PC-3 (cell line): Measurements from ENCODE around the gene PLCL1. TPM values are rescaled to one million over a fixed set of nuclear protein-coding genes. Genes with fewer than 3 reads are reported as not detected.

ENCODE experiments used
- ATAC-seq: fragments of 200-7000 bp; cut with Tn5 transposase; 2 replicates; pipeline ENCODE4 v1.9.1; 2020; ENCODE audit warnings: mild to moderate bottlenecking, moderate library complexity
- BruUV-seq: library from RNA; stranded (reverse); fragments of 400-500 nt; replicated peaks from 2 replicates; lab custom pipeline; 2021; lab: Mats Ljungman, UMichigan
- CTCF ChIA-PET: fragments of 300-600 bp; sonication (Branson Sonifier 250); formaldehyde crosslinking; loops from one replicate; lab custom pipeline; 2022; ENCODE audit warnings: antibody characterized with exemption; lab: Charles Lee
- POLR2A ChIA-PET: fragments of 300-600 bp; sonication (Branson Sonifier 250); formaldehyde crosslinking; loops from one replicate; lab custom pipeline; 2022; ENCODE audit warnings: antibody characterized with exemption; ENCODE audit not compliant: unreplicated experiment; lab: Charles Lee
- DNase-seq: peaks from one replicate; pipeline ENCODE4 v3.0.0-alpha.2; 2015
- H2AFZ ChIP-seq: fragments of 300-600 bp; sonication (generic); 2 replicates; pipeline ENCODE4 v1.6.0; 2016; ENCODE audit warnings: antibody characterized with exemption, low read length
- H3F3A ChIP-seq: fragments of 300-600 bp; sonication (generic); one replicate; pipeline ENCODE4 v1.6.0; 2017; ENCODE audit warnings: antibody characterized with exemption, low read length, control low read depth, mild to moderate bottlenecking; ENCODE audit not compliant: unreplicated experiment
- H3K27ac ChIP-seq: fragments of 300-600 bp; sonication (generic); 2 replicates; pipeline ENCODE4 v1.5.1; 2016; ENCODE audit warnings: mild to moderate bottlenecking, low read length
- H3K27me3 ChIP-seq: fragments of 300-600 bp; sonication (generic); 2 replicates; pipeline ENCODE4 v1.6.1; 2016; ENCODE audit warnings: low read length, mixed read lengths
- H3K36me3 ChIP-seq: fragments of 300-600 bp; sonication (generic); 2 replicates; pipeline ENCODE4 v1.6.1; 2016; ENCODE audit warnings: low read depth, mixed run types, low read length, mixed read lengths
- H3K4me1 ChIP-seq: fragments of 300-600 bp; sonication (generic); 2 replicates; pipeline ENCODE4 v1.5.1; 2016; ENCODE audit warnings: low read length; ENCODE audit not compliant: insufficient read depth
- H3K4me2 ChIP-seq: fragments of 300-600 bp; sonication (generic); 2 replicates; pipeline ENCODE4 v1.6.0; 2016; ENCODE audit warnings: low read length
- H3K4me3 ChIP-seq: fragments of 300-600 bp; sonication (generic); 2 replicates; pipeline ENCODE4 v1.5.1; 2016; ENCODE audit warnings: mild to moderate bottlenecking, low read length, mixed read lengths
- H3K79me2 ChIP-seq: fragments of 300-600 bp; sonication (generic); 2 replicates; pipeline ENCODE4 v1.6.1; 2017; ENCODE audit warnings: low read length, mixed read lengths
- H3K9ac ChIP-seq: fragments of 300-600 bp; sonication (generic); 2 replicates; pipeline ENCODE4 v1.6.0; 2016; ENCODE audit warnings: mild to moderate bottlenecking, low read length
- H3K9me2 ChIP-seq: fragments of 300-600 bp; sonication (generic); replicated peaks from 2 replicates; pipeline ENCODE4 v1.6.1; 2016; ENCODE audit warnings: mixed run types, low read length, mixed read lengths
- H3K9me3 ChIP-seq: fragments of 300-600 bp; sonication (generic); 2 replicates; pipeline ENCODE4 v1.6.1; 2016; ENCODE audit warnings: low read length, mixed read lengths
- H4K20me1 ChIP-seq: fragments of 300-600 bp; sonication (generic); 2 replicates; pipeline ENCODE4 v1.6.1; 2016; ENCODE audit warnings: low read length, mixed read lengths
- CTCF ChIP-seq: fragments of 300-600 bp; sonication (generic); conservative IDR thresholded peaks from 2 replicates; pipeline ENCODE4 v1.5.1; 2017; ENCODE audit warnings: antibody characterized with exemption, low read depth, mild to moderate bottlenecking, low read length
- EZH2 ChIP-seq: fragments of 300-600 bp; sonication (generic); IDR thresholded peaks from one replicate; pipeline ENCODE4 v1.6.1; 2017; ENCODE audit warnings: antibody characterized with exemption, mild to moderate bottlenecking, low read length; ENCODE audit not compliant: unreplicated experiment
- EZH2phosphoT487 ChIP-seq: fragments of 300-600 bp; sonication (generic); IDR thresholded peaks from 2 replicates; pipeline ENCODE4 v1.6.1; 2018; ENCODE audit warnings: mild to moderate bottlenecking, antibody characterized with exemption, low read length, borderline replicate concordance
- intact Hi-C: fragments of 100-400 bp; cut with micrococcal nuclease; formaldehyde crosslinking; loops from 2 replicates; pipeline ENCODE4 v1.9.0; 2023
- total RNA-seq: library from RNA; depleted of rRNA; stranded (reverse); fragments of >200 nt; gene quantifications from 2 replicates; pipeline ENCODE4 v1.2.3, GENCODE V29; 2014

PLCL1 gene
- total RNA-seq, 1 experiment from 2014 or later, result not detected

- Histone ChIP-seq H3K9ac (no peak overlapping the region), H3K9me2 (no peaks in the 10 kb centered on the region), H3K9me3 (no peaks in the 10 kb centered on the region), H3K36me3 (no peaks in the 10 kb centered on the region), H3K27ac (no peak overlapping the region), H3K4me1 (no peaks in the 10 kb centered on the region), H3K4me3 (no peak overlapping the region), H3K79me2 (no peaks in the 10 kb centered on the region), H3F3A (no peaks in the 10 kb centered on the region), H3K4me2 (no peak overlapping the region), H3K27me3 (peaks cover 5% of the 10 kb centered on the region; the same call in 1 of the 2 replicates), H4K20me1 (no peaks in the 10 kb centered on the region), H2AFZ (no peak overlapping the region)
- no peak for DNase-seq
- no peak for TF ChIP-seq CTCF
- TF ChIP-seq EZH2, result no peak
- TF ChIP-seq EZH2phosphoT487, result no peak
- ChIA-PET POLR2A (no interaction called here), CTCF (no interaction called here)
- BruUV-seq, result no TSS peak
- no peak for ATAC-seq
- intact Hi-C loops, result no loop called here
These were observed 342.1 kb downstream of the PLCL1 start for GRCh38 chr2:198146346-198146940.

GRCh38 chr2:198157314-198157713 is 352.9 kb downstream of the PLCL1 start:
- Histone ChIP-seq H3K9me2 (no peaks in the 10 kb centered on the region), H3K4me1 (no peaks in the 10 kb centered on the region), H3K79me2 (no peaks in the 10 kb centered on the region), H3K27me3 (no peaks in the 10 kb centered on the region), H3K36me3 (no peaks in the 10 kb centered on the region), H3K9me3 (no peaks in the 10 kb centered on the region), H3K9ac (no peak overlapping the region), H3F3A (no peaks in the 10 kb centered on the region), H3K4me3 (no peak overlapping the region), H3K27ac (no peak overlapping the region), H4K20me1 (no peaks in the 10 kb centered on the region), H2AFZ (no peak overlapping the region), H3K4me2 (no peak overlapping the region)
- BruUV-seq, result no TSS peak
- TF ChIP-seq EZH2 (no peak), CTCF (no peak), EZH2phosphoT487 (no peak)
- ChIA-PET POLR2A (no interaction called here), CTCF (no interaction called here)
- ATAC-seq (no peak), DNase-seq (no peak)
- intact Hi-C loops, result no loop called here

GRCh38 chr2:198161151-198161550 is 356.8 kb downstream of the PLCL1 start:
- Histone ChIP-seq H2AFZ (no peak overlapping the region), H3K27me3 (peaks cover 24% of the 10 kb centered on the region), H3K79me2 (no peaks in the 10 kb centered on the region), H3K9me2 (no peaks in the 10 kb centered on the region), H3K4me3 (no peak overlapping the region), H3K4me1 (no peaks in the 10 kb centered on the region), H3F3A (no peaks in the 10 kb centered on the region), H3K9me3 (no peaks in the 10 kb centered on the region), H3K4me2 (no peak overlapping the region), H4K20me1 (no peaks in the 10 kb centered on the region), H3K9ac (no peak overlapping the region), H3K27ac (no peak overlapping the region), H3K36me3 (no peaks in the 10 kb centered on the region)
- ATAC-seq (no peak), DNase-seq (no peak)
- TF ChIP-seq EZH2phosphoT487 (no peak), EZH2 (no peak)
- intact Hi-C loops, result no loop called here
- CTCF ChIA-PET, result no interaction called here
- POLR2A ChIA-PET, result no interaction called here
- no TSS peak for BruUV-seq
